HG02588 (cell line): ENCODE results near the gene DSEL.

ENCODE experiments used
- ATAC-seq: cut with Tn5 transposase; IDR thresholded peaks from one replicate; pipeline ENCODE4 v1.9.1; 2021; ENCODE audit warnings: mild to moderate bottlenecking, moderate library complexity; ENCODE audit not compliant: unreplicated experiment

Gene DSEL

DNA sequence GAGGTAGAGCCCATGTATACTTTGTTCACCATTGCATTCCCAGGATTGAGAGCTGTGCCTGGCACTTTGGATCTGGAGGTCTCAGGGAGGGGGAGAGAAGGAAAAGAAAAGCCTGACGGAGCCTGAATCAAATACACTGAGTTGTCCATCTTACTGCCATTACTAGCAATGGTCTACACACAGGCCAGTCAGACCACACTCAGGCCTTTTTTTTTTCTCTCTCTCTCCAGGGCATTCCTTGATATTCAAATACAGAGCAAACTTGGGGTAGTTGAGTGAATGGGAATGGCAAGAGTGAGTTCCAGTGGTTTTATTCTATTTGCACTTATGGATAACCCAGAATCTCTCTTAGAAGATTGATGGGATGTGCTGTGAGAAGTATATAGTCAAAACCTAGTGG lies 11.8 kb downstream of the DSEL start:
- ATAC-seq, result no peak

- ATAC-seq, result no peak
Measured at GRCh38 chr18:67500522-67501205, 15.9 kb downstream of the DSEL start.

DNA sequence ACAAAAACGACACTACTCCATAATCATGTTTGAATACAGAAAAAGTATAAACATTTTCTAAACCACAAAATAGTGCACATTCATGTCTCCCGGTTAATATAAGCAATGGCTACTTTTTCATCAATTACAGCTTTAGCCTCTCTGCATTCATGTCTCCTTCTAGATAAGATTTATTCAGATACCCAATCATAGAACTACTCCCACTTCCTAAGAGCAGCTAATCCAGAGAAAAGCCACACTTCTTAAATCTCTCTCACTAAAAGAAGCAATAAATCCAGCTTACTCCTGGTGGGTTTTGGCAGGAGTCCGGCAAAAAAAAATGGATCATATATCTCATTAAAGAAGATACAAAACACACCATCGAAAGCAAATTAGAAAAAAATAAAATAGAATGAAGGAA lies 20.1 kb downstream of the DSEL start:
- ATAC-seq, result no peak

DNA sequence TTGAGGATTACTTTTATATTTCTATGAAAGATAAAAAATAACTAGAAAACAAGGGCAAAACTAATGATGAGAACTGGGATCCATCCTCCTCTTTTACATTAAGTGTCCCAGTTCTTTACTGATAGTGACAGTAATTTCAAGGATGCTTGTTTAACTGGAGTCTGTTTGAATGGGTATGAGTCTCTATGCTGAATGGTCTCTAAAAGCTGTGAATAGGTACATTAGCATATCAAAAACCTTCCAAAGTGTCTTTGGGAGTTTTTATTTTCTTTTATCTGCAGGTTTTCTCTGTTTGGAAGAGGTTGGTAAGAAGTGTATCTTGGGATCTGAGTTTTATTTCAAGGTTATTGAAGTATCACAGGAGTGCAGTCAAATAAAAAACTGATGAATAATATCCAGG lies 30.0 kb downstream of the DSEL start:
- no peak for ATAC-seq

DNA sequence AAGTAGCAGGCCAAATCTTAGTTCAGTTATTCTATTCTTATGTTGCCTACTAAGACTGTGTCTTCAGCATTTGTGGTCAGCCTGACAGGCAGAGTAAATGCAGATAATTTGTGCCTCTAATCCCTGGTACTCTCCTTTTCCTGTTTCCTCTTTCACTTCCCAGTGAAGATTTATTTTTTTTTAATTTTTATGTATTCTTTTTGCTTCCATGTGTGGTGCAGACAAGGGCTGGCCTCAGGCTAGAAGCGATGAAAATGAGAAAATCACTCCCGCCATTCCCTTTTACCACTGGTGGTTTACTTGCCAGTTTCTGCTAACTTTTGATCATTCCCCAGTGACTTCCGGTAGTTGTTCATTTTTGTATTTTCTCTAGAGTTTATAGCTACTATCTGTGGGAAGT lies 30.9 kb downstream of the DSEL start:
- ATAC-seq, result no peak

- no peak for ATAC-seq
Measured at GRCh38 chr18:67484458-67484857, 32.1 kb downstream of the DSEL start.

DNA sequence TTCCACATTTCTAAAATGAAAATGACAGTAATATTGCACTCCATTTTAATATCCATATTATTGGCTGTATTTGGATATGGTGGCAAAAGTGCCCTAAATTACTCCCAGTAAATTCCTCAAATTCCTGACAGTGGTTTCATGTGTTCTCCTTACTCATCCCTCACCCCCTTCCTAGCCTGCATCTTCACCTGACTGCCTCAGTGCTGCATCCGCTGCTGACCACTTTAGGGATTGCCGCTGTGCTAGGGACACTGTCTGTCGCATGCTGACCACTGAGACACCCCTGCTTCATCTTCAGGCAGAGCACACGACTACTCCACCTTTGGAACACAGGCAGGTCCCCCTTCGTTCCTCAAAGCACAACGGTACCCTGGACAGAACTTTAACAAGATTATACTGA lies 32.6 kb downstream of the DSEL start:
- no peak for ATAC-seq

DNA sequence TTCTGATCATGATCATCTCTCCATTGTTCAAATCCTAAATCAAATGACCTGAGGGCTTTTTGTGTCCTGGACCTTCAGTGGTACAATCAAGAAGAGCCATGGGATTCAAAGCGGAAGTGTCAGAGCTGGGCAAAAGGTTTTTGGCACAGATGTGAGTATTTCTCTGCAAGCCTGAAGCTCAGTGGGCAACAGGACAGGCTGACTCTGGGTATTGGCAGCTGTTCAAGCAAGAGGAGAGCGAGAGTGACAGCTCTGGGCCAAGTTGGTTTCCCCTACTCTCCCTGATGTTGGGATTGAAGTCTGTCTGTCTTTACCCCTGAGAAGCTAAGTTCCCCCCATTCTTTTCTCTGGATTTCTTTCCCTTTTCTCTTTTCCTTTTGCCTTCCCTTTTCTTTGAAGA lies 33.3 kb downstream of the DSEL start:
- ATAC-seq, result no peak

GRCh38 chr18:67478249-67478648 lies 38.3 kb downstream of the DSEL start:
- ATAC-seq, result no peak

- no peak for ATAC-seq
Measured at GRCh38 chr18:67477522-67477921, 39.0 kb downstream of the DSEL start.

- no peak for ATAC-seq
Measured at GRCh38 chr18:67476585-67476984, 39.9 kb downstream of the DSEL start.

DNA sequence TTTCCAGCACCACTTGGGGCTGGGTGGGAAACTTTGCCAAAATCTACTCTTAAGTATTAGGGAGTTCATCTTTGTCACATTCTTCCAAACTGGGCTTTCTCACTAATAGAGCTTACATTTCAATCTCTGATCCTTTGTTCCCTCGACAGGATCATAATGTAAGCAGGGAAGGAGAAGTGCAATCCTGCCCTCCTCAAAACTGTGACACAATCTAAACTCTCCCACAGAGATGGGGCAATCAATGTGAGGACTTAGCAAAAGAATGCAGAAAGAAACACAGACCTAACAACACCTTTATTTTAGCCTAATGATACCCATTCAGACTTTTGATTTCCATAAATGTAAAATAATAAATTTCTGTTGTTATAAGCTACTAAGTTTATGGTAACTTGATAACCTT lies 40.8 kb downstream of the DSEL start:
- no peak for ATAC-seq

GRCh38 chr18:67468038-67468437 lies 48.5 kb downstream of the DSEL start:
- no peak for ATAC-seq

DNA sequence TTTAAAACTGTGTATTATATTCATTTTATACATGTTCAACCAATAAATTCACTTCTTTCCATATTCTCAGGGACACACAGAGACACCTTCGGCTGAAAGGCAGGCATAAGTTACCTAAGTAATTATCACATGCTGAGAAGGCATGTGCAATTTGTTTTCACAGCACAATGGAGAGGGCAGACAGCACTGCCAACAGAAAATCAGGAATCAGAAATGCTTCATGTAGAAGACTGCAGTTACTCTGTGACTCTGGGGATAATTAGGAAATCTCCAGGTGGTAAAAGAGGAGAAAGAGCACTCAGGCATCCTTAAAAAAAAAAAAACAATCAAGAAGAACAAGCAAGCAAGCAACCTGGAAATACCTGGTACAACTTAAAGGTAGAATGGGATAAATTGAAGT lies 49.3 kb downstream of the DSEL start:
- no peak for ATAC-seq

- no peak for ATAC-seq
Measured at GRCh38 chr18:67464499-67464898, 52.0 kb downstream of the DSEL start.

DNA sequence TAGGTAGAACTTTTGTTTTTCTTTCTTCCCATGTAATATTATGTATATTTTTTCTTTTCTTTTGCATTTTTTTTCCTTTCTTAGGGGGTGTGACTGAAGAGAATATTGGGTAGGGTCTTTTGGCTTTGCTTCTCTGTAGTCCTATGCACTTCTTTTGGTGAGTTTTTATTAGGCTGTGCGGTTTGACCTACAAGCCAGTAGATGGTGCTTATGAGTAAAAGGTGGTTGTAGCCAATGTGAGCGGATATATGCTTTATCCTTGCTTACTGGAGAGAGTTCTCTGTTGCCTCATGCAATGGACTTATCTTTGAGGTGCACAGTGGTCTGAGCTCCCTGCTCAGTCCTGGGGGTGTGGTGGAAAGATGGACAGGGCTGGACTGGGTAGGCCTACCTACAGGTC lies 52.7 kb downstream of the DSEL start:
- no peak for ATAC-seq

DNA sequence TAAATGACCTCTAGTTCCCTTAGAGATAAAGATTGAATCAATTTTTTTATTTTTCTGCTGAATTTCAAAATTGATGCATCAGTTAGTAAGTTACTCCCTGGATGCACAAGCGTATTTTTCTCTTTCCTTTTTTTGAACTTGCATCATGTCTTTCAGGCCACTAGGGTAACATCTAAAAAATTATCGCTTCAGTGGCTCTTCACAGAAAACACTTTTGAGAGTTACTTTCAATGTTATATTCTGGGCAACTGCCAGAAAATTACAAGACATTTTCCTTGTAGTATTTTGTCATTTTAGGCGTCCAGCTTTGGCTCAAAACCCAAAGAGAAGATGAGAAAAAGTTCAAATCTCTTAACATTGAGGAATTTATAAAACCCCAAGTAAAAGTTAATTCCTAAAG lies 59.8 kb downstream of the DSEL start:
- no peak for ATAC-seq
